ENCODE data around the gene SYT9.

DNA sequence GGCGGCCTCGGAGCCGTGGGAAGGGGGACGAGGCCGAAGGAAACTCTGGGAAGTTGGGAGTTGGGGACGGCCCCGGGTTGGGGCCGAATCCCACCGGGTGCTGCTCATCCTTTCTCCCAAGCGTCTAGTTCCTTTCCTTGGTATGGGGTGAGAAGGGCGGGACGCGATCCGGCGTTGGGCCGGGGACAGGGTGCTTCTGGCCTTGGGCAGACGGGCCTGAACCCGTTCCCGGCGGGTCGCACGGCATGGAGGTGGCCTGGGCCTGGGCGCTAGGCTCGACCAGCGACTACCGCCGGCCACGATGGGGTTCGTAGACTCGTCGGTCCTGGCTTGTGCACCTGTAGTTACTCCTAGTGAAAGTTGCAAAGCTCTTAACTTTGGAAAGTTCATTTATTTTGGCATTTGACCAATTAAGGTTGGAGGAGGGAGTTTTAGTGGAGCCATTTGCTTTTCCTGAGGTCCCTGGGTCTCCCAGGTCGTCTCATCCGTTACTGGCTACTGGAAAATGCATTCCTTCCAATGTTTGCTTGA lies 1.0 kb downstream of the SYT9 start:
- TF ChIP-seq RAD21 (IDR thresholded peaks at IDR 0.05; ENCODE audit: low read depth) (no peak), EP300 (IDR thresholded peaks at IDR 0.05; ENCODE audit: borderline replicate concordance) (no peak), TAF1 (IDR thresholded peaks at IDR 0.05; ENCODE audit: low read depth) (no peak), CEBPB (IDR thresholded peaks at IDR 0.05) (no peak)
- TF ChIP-seq, protein P1, sequence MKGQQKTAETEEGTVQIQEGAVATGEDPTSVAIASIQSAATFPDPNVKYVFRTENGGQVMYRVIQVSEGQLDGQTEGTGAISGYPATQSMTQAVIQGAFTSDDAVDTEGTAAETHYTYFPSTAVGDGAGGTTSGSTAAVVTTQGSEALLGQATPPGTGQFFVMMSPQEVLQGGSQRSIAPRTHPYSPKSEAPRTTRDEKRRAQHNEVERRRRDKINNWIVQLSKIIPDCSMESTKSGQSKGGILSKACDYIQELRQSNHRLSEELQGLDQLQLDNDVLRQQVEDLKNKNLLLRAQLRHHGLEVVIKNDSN (IDR thresholded peaks at IDR 0.05), result no peak
